HG03135 (cell line): ENCODE results near the gene CNTNAP2.

Experiments used
- ATAC-seq: cut with Tn5 transposase; IDR thresholded peaks from one replicate; pipeline ENCODE4 v1.9.1; 2021; ENCODE audit warnings: mild to moderate bottlenecking, moderate library complexity; ENCODE audit not compliant: unreplicated experiment

The CNTNAP2 gene

DNA sequence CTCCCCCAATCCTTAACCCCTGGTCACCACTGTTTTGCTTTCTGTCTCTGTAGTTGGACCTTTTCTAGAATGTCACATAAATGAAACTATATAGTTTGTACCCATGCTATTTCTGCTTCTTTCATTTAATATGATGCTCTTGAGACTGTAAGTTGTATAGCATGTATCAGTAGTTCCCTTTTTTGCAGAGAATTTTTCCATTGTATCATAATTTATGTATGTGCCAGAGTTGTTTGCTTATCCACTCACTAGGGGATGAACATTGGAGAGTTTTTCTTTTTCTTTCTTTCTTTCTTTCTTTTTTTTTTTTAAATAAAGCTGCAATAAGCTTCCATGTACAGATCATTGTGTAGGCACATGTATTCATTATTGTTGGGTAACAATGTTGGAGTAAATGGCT, 544.8 kb downstream of the CNTNAP2 start:
- no peak for ATAC-seq

DNA sequence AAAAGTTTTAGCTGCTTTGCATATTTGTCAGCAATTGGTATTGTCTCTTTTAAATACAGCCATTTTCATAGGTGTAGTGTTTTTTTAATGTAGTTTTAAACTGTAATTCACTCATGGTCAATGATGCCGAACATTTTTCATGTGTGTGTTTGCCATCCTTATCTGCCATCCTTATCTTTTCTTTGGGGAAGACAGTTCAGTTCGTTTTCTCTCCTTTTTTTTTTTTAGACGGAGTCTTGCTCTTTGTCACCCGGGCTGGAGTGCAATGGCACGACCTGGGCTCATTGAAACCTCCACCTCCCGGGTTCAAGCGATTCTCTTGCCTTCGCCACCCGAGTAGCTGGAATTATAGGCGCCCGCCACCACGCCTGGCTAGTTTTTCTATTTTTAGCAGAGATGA, 545.3 kb downstream of the CNTNAP2 start:
- no peak for ATAC-seq

DNA sequence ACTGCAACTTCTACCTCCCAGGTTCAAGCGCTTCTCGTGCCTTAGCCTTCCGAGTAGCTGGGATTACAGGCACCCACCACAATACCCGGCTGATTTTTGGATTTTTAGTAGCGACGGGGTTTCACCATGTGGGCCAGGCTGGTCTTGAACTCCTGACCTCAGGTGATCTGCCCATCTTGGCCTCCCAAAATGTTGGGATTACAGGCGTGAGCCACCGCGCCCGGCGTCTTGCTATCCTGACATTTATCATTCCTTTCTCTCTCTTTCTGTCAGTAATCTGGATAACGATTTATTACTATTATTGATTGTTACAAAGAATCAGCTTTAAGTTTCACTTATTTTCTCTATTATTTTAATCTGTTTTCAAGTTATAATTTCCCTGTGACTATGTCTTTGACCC, 548.4 kb downstream of the CNTNAP2 start:
- no peak for ATAC-seq

GRCh38 chr7:146670532-146670931, 553.9 kb downstream of the CNTNAP2 start:
- ATAC-seq, result no peak

DNA sequence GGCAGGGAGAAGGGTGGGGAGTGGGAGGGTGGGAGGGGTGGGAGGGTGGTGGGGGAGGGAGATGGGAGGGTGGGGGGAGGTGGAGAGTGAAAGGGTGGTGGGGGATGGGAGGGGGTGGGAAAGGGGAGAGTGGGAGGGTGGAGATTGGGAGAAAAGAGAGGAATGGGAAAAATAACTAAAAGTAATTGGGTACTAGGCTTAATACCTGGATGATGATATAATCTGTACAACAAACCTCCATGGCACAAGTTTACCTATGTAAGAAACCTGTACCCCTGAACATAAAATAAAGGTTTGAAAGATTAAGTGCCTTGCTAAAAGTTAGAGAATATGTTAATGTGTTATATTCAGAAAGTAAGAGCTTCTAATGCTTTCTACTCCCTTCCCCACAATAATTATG, 564.9 kb downstream of the CNTNAP2 start:
- ATAC-seq, result no peak

DNA sequence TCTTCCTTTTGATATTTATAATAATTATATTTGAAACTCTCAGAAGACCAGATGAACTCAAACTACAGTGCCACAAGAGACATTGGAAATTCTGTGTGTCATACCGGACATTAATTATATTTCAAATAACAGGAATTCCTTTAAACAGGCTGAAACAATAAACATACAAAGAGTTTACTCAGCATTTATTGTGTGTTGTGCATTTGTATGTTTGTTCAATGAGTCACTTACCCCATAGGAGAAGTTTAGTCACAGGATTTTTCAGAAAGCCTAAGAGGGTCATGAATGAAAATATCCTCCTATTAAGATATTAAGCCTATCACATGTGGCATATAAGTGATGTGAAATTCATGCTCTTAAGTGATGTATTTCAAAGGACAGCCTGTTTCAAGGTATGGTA, 566.8 kb downstream of the CNTNAP2 start:
- ATAC-seq, result no peak

- no peak for ATAC-seq
Observed at GRCh38 chr7:146690987-146691386, 574.4 kb downstream of the CNTNAP2 start.

DNA sequence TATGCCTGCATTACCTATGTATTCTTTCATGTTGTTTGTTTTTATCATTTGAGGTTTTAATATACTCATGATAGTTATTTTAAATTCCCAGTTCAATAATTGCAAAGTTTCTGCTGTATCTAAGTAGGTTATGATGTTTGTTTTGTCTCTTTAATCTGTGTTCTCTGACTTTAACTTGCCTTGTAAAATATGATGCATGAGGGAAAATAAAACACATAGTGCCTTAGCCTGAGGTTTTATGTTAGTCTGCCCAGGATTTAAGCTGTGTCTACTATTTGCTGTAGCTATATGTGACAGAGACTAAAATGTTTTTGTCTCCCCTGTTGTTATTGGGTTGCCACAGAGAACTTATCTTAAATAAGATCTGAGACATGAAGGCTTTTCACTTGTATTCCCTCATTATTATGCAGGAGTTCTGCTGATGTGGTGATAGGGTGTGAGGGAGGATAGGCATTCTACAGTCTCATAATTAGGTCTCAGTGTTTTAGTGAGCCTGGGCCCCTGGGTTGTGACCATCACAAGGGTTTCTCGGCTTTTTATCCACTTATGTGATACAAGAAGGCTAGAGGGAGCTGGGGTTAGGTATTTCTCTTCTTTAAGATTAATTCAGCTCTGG, 582.5 kb downstream of the CNTNAP2 start:
- ATAC-seq, result no peak

DNA sequence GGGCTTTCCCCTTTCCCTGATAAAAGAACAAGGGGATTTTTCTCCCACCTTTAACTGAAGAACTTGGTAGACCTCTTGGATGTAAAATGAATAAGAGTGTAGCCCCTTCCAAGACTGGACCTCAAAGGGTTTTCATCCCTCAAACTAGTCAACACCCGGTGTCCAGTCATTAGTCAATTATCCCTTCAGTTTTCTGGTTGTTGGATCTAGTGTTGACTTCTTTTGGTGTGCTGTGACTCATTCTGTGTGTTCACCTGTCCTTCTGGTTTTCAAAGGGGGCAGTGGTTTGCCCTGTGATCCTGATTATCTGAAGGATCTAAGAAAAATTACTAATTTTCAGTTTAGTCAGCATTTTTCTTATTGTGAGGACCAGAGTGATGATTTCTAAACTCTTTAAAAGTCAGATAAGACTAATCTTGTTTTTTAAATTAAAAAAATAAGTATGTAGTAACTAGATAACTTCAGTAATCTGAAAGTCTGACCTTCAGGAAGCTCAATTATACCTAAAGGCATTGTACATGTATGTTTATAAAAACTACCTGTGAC, 583.5 kb downstream of the CNTNAP2 start:
- ATAC-seq, result no peak

DNA sequence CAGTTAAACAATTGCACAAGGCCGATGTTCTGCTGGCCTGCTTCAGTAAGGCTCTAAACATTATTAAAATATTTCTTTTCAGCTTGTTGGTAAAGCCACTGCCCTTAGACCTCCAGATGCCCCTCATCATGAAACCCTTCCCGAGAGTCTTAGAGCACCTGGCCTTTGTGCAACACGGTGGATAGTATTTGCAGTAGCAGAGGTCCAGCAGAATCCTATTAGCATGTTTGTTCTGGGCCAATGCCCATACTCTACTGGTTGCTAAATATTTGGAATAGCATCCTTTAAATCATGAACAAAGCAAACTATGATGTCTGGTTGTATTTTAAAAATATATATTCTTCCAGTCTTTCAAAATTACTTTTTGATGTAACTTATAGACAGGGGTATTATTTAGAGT, 584.6 kb downstream of the CNTNAP2 start:
- no peak for ATAC-seq

DNA sequence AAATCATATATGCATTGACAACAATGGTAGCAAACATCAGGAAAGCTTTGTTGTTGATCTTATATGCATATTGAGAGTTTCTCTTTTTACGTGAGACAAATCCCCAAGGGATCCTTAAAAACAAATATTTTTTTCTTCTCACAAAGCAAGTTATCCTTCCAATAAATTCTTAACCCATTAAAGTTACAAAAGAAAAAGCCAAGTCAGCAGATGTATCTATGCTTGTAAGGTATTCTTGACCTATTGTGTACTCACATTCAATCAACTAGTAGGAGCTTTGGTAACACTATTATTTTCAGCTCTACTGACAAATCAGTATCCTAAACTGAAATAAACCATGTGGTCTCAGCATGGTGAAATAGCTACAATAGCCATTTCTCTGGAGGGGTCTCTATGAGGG, 586.3 kb downstream of the CNTNAP2 start:
- ATAC-seq, result no peak

GRCh38 chr7:146709451-146710027, 592.9 kb downstream of the CNTNAP2 start:
- no peak for ATAC-seq

- no peak for ATAC-seq
Observed at GRCh38 chr7:146713205-146713604, 596.6 kb downstream of the CNTNAP2 start.

DNA sequence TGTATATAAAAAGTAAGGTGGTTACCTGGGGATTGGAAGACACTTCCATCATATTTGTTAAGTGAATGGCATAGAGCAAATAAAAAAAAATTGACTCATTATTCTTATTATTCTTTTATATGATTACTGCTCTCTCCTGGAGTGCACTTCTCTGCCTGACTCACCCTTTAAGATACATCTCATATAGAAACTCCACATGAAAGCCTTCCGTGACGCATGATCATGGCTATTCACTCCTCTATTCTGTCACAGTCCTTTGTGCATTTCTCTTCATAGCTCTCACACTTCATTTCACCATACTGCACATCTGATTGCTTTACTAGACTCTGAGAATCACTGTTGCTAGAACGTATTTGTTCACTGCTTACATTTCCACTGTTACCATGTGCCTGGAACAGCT, 597.3 kb downstream of the CNTNAP2 start:
- no peak for ATAC-seq

GRCh38 chr7:146720195-146720594, 603.6 kb downstream of the CNTNAP2 start:
- no peak for ATAC-seq

- no peak for ATAC-seq
Observed at GRCh38 chr7:146722986-146723385, 606.4 kb downstream of the CNTNAP2 start.

DNA sequence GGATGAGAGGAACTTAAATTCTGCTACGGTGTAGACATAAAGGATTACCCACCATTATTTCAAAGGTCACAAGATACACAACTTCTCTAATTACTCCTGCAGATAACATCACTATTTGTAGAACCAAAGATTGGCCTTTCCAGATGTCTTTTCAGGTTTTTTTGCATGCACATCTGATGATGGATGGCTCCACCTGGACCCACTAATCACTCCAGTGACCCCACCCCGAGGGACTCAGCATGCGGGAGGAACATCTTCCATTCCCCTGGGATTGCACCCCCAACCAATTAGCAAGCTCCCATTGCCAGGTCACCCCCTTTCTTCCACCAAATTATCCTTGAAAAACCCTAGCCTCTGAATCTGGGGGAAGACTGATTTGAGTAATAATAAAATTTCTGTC, 608.9 kb downstream of the CNTNAP2 start:
- no peak for ATAC-seq

DNA sequence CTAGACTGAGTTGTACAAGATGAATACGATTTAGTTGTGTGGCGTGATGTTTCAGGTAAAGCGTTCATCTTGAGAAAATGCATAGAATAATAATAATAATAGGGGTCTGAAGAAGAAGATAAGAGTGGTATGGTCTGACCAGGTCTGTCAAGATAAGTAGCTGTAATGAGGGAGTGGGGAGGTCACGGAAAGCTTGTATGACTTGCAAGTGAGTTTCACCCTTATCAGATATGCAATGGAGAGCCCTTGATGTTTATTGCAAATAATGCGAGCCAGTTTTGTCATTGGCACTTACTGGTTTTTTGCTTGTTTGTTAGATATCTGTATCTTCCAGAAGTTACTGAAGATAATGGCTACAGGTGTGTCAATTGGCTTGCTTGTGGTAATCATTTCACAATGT, 611.5 kb downstream of the CNTNAP2 start:
- no peak for ATAC-seq

DNA sequence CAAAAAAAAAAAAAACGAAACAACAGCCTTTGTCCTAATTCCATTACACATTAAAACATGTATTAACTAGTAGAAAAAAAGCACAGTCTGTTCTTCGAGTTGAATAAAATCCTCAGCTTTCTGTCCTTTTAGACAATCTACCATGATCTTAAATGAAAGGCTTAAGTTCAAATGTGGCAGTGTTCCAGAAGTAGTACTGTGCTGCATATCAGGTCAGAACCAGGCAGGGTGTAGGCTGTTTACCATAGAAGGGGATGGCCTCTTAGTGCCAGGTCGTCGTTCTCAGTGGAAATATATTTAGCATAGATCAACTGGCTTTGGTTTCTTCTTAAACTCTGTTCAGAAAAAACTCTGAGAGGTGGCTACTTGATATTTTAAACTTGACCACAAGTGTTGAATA, 612.0 kb downstream of the CNTNAP2 start:
- ATAC-seq, result no peak

DNA sequence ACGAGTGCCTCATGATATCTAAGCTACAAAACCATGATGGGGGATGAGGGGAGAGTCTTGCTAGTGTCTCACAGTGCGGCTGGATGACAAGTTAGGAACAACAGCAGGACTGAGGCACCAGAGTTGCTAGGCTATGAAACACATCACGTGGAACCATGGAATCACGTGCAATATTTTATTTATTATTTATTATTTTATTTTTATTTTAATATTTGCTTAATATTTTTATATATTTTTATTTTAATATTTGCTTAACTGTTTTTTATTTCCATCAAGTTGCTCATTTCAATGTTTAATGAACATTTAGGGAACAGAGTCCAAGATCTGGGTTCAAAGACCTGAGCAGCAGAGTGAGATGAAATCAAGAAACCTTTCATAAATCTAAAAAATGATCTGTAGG, 614.6 kb downstream of the CNTNAP2 start:
- ATAC-seq, result no peak

GRCh38 chr7:146735992-146736391, 619.4 kb downstream of the CNTNAP2 start:
- ATAC-seq, result no peak

GRCh38 chr7:146736446-146737190, 620.0 kb downstream of the CNTNAP2 start:
- no peak for ATAC-seq
